ENCODE results near the gene CWC27.
A peak's percentile ranks its signal among the peaks of the same experiment; 100 is the strongest.
"Not testable (repeated sequence)": the region's sequence is repeated elsewhere in the genome, so short reads cannot be mapped to it uniquely, and the experiment has no call there.

The CWC27 gene

GRCh38 chr5:64814073-64814472 is 45.3 kb downstream of the CWC27 start:
- TF ChIP-seq CTCF (conservative IDR thresholded peaks at IDR 0.05; ENCODE audit: low read depth, low read length) = no peak
- DNase-seq (ENCODE audit: low read depth) = no peak
- H3K4me3 ChIP-seq (ENCODE audit: low read depth, low read length) = no peak overlapping the region

- DNase-seq (ENCODE audit: low read depth) = no peak
- TF ChIP-seq CTCF (conservative IDR thresholded peaks at IDR 0.05; ENCODE audit: low read depth, low read length) = no peak
- H3K4me3 ChIP-seq (ENCODE audit: low read depth, low read length) = no peak overlapping the region
Measured at GRCh38 chr5:64818245-64818644, 49.5 kb downstream of the CWC27 start.

GRCh38 chr5:64819345-64819744 is 50.6 kb downstream of the CWC27 start:
- DNase-seq (ENCODE audit: low read depth); H3K4me3 ChIP-seq (ENCODE audit: low read depth, low read length): not testable (repeated sequence)

GRCh38 chr5:64822320-64822719 is 53.6 kb downstream of the CWC27 start:
- no peak overlapping the region for H3K4me3 ChIP-seq (ENCODE audit: low read depth, low read length)
- no peak for DNase-seq (ENCODE audit: low read depth)
- no peak for TF ChIP-seq CTCF (conservative IDR thresholded peaks at IDR 0.05; ENCODE audit: low read depth, low read length)

- no peak overlapping the region for H3K4me3 ChIP-seq (ENCODE audit: low read depth, low read length)
- TF ChIP-seq CTCF (conservative IDR thresholded peaks at IDR 0.05; ENCODE audit: low read depth, low read length) = no peak
- DNase-seq (ENCODE audit: low read depth) = no peak
Measured at GRCh38 chr5:64826541-64826940, 57.8 kb downstream of the CWC27 start.

- no peak for TF ChIP-seq CTCF (conservative IDR thresholded peaks at IDR 0.05; ENCODE audit: low read depth, low read length)
- peak; percentile 65 for DNase-seq (ENCODE audit: low read depth)
- H3K4me3 ChIP-seq (ENCODE audit: low read depth, low read length) = no peak overlapping the region
Measured at GRCh38 chr5:64827703-64828102, 59.0 kb downstream of the CWC27 start.

- H3K4me3 ChIP-seq (ENCODE audit: low read depth, low read length); DNase-seq (ENCODE audit: low read depth): not testable (repeated sequence)
Measured at GRCh38 chr5:64830650-64831049, 61.9 kb downstream of the CWC27 start.

- no peak for TF ChIP-seq CTCF (conservative IDR thresholded peaks at IDR 0.05; ENCODE audit: low read depth, low read length)
- H3K4me3 ChIP-seq (ENCODE audit: low read depth, low read length) = no peak overlapping the region
- no peak for DNase-seq (ENCODE audit: low read depth)
Measured at GRCh38 chr5:64831996-64832395, 63.3 kb downstream of the CWC27 start.
